ENCODE measurements around the gene GBE1.

Gene GBE1

GRCh38 chr3:81663114-81663513, 98.3 kb downstream of the GBE1 start:
- no peak overlapping the region for H3K4me3 ChIP-seq (ENCODE audit: low read length)
- DNase-seq (ENCODE audit: low read depth) = no peak
- no peak for TF ChIP-seq CTCF (conservative IDR thresholded peaks at IDR 0.05; ENCODE audit: low read depth, low read length)

GRCh38 chr3:81660036-81660435, 101.4 kb downstream of the GBE1 start:
- H3K4me3 ChIP-seq (ENCODE audit: low read length) = no peak overlapping the region
- DNase-seq (ENCODE audit: low read depth) = no peak
- TF ChIP-seq CTCF (conservative IDR thresholded peaks at IDR 0.05; ENCODE audit: low read depth, low read length) = no peak

GRCh38 chr3:81658322-81658997, 103.0 kb downstream of the GBE1 start:
- no peak for TF ChIP-seq CTCF (conservative IDR thresholded peaks at IDR 0.05; ENCODE audit: low read depth, low read length)
- DNase-seq (ENCODE audit: low read depth) = no peak
- H3K4me3 ChIP-seq (ENCODE audit: low read length) = no peak overlapping the region

GRCh38 chr3:81651139-81651538, 110.3 kb downstream of the GBE1 start:
- no peak for DNase-seq (ENCODE audit: low read depth)
- no peak for TF ChIP-seq CTCF (conservative IDR thresholded peaks at IDR 0.05; ENCODE audit: low read depth, low read length)
- no peak overlapping the region for H3K4me3 ChIP-seq (ENCODE audit: low read length)

- no peak for DNase-seq (ENCODE audit: low read depth)
- no peak overlapping the region for H3K4me3 ChIP-seq (ENCODE audit: low read length)
- no peak for TF ChIP-seq CTCF (conservative IDR thresholded peaks at IDR 0.05; ENCODE audit: low read depth, low read length)
Observed at GRCh38 chr3:81650187-81650586, 111.3 kb downstream of the GBE1 start.

GRCh38 chr3:81645248-81645647, 116.2 kb downstream of the GBE1 start:
- DNase-seq (ENCODE audit: low read depth) = no peak
- TF ChIP-seq CTCF (conservative IDR thresholded peaks at IDR 0.05; ENCODE audit: low read depth, low read length) = no peak
- no peak overlapping the region for H3K4me3 ChIP-seq (ENCODE audit: low read length)

GRCh38 chr3:81643721-81644120, 117.7 kb downstream of the GBE1 start:
- peak; percentile 32 for TF ChIP-seq CTCF (conservative IDR thresholded peaks at IDR 0.05; ENCODE audit: low read depth, low read length)
- DNase-seq (ENCODE audit: low read depth) = no peak
- H3K4me3 ChIP-seq (ENCODE audit: low read length) = no peak overlapping the region

Data from retinal pigment epithelial cell (primary cell).